ENCODE results near the gene BICDL1.

Gene BICDL1

DNA sequence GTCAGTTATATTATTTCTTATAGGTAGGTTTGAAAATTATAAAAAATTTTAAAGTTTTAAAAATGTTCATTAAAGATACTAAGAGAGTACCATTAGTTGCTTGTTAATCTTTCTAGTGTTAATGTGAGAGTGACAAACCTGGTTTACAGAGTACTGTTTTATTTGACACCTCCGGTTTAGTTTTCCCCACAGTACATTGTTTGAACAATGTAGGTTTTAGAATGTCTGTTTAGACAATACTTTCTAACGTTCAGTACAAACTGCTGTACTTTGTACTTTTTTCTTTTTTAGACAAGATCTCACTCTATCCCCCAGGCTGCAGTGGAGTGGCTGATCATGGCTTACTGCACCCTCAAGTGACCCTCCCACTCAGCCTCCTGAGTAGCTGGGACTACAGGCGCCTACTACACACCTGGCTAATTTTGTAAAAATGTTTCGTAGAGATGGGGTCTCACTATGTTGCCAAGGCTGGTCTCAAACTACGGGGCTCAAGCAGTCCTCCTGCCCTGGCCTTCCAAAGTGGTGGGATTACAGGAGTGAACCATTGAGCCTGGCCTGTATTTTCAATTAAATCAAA is 3.2 kb downstream of the BICDL1 start:
- Histone ChIP-seq H3K36me3 (ENCODE audit: low read length) (peaks cover 3% of the 10 kb centered on the region; the same call in 1 of the 2 replicates), H3K9me2 (replicated peaks; ENCODE audit: insufficient read depth, low read length) (no peaks in the 10 kb centered on the region), H3K27me3 (ENCODE audit: low read length) (no peaks in the 10 kb centered on the region), H3K79me2 (ENCODE audit: insufficient read depth, low read length) (peaks cover 44% of the 10 kb centered on the region), H3K4me2 (ENCODE audit: low read depth, low read length, poor library complexity, severe bottlenecking) (peak overlapping the region; percentile 71), H3K9me3 (ENCODE audit: insufficient read depth, low read length) (no peaks in the 10 kb centered on the region), H2AFZ (ENCODE audit: low read depth, low read length, severe bottlenecking) (no peak overlapping the region), H3K27ac (ENCODE audit: low read depth, low read length) (no peak overlapping the region), H3K4me3 (ENCODE audit: insufficient read depth, low read length, poor library complexity, severe bottlenecking) (no peak overlapping the region), H3K9ac (ENCODE audit: low read length) (no peak overlapping the region), H4K20me1 (ENCODE audit: low read depth, low read length) (no peaks in the 10 kb centered on the region; the same call in 1 of the 2 replicates), H3F3A (ENCODE audit: insufficient read depth) (peaks cover 19% of the 10 kb centered on the region; the same call in 1 of the 2 replicates)
- TF ChIP-seq, protein P1, sequence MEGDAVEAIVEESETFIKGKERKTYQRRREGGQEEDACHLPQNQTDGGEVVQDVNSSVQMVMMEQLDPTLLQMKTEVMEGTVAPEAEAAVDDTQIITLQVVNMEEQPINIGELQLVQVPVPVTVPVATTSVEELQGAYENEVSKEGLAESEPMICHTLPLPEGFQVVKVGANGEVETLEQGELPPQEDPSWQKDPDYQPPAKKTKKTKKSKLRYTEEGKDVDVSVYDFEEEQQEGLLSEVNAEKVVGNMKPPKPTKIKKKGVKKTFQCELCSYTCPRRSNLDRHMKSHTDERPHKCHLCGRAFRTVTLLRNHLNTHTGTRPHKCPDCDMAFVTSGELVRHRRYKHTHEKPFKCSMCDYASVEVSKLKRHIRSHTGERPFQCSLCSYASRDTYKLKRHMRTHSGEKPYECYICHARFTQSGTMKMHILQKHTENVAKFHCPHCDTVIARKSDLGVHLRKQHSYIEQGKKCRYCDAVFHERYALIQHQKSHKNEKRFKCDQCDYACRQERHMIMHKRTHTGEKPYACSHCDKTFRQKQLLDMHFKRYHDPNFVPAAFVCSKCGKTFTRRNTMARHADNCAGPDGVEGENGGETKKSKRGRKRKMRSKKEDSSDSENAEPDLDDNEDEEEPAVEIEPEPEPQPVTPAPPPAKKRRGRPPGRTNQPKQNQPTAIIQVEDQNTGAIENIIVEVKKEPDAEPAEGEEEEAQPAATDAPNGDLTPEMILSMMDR (IDR thresholded peaks at IDR 0.05; ENCODE audit: insufficient read depth, low read length, poor library complexity, severe bottlenecking): no peak
- TF ChIP-seq EZH2phosphoT487 (conservative IDR thresholded peaks at IDR 0.05; ENCODE audit: low read length): no peak

DNA sequence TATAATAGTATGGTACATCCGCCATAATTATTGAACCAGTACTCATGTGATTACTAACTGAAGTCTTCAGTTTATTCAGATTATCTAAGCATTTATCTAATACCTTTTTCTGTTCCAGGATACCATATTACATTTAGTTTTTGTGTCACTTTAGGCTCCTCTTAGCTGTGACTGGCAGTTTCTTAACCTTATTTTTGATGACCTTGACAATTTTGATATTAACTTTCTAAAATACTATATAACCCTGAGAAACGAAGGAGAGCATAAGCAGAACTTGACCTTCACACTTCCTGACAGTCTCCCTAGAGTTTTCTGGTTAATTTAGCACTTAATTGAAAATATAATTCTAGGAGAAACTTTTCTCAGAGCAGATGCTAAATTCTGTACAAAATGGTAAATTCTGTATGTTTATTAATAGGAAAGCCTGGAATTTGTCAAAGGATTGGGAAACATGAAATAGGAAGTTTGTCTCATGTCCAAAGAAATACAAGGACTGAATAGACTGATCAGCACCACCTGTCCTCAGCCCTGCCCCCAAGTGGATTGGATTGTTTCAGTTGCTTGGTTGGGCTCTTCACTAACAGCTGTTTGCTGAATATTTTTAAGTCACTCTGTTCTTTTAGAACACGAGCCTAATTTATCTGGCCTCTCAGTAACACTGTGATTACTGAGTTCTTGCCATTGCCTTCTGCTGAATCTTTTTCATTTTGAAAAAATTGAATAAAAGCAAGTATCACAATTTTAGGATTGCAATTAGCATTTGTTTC is 6.0 kb downstream of the BICDL1 start:
- Histone ChIP-seq H3K27ac (ENCODE audit: low read depth, low read length) (no peak overlapping the region), H3K4me2 (ENCODE audit: low read depth, low read length, poor library complexity, severe bottlenecking) (no peak overlapping the region), H3K36me3 (ENCODE audit: low read length) (peaks cover 9% of the 10 kb centered on the region; the same call in 1 of the 2 replicates), H3K9ac (ENCODE audit: low read length) (no peak overlapping the region), H3K79me2 (ENCODE audit: insufficient read depth, low read length) (peaks cover 42% of the 10 kb centered on the region), H3K4me3 (ENCODE audit: insufficient read depth, low read length, poor library complexity, severe bottlenecking) (no peak overlapping the region), H4K20me1 (ENCODE audit: low read depth, low read length) (no peaks in the 10 kb centered on the region; the same call in 1 of the 2 replicates), H3K9me3 (ENCODE audit: insufficient read depth, low read length) (no peaks in the 10 kb centered on the region), H3K27me3 (ENCODE audit: low read length) (no peaks in the 10 kb centered on the region), H2AFZ (ENCODE audit: low read depth, low read length, severe bottlenecking) (no peak overlapping the region), H3K9me2 (replicated peaks; ENCODE audit: insufficient read depth, low read length) (no peaks in the 10 kb centered on the region), H3F3A (ENCODE audit: insufficient read depth) (peaks cover 13% of the 10 kb centered on the region; the same call in 1 of the 2 replicates)
- TF ChIP-seq, protein P1 (IDR thresholded peaks at IDR 0.05; ENCODE audit: insufficient read depth, low read length, poor library complexity, severe bottlenecking): no peak
- TF ChIP-seq EZH2phosphoT487 (conservative IDR thresholded peaks at IDR 0.05; ENCODE audit: low read length): no peak

DNA sequence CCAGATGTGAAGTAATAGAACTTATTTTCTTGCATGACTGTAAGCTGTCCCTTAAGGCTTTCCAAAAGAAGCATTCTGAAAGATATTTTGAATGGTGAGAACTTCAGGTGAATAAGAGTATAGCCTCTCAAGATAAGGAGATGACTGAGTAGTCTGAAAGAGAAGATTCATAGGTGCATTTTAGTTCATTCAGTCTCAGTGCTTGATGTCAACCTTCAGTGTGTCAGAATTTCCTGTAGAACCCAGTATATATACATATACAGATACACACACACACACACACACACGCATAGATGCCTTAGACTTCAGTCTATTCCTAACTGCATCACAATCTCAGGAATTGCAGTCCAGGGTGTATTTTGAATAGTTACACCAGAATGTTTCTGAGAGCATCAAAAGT is 7.4 kb downstream of the BICDL1 start:
- Histone ChIP-seq H3K4me2 (ENCODE audit: low read depth, low read length, poor library complexity, severe bottlenecking) (no peak overlapping the region), H3F3A (ENCODE audit: insufficient read depth) (0 out of 2 replicates have a peak, but pooled peaks cover 2% of the 10 kb centered on the region), H3K27me3 (ENCODE audit: low read length) (no peaks in the 10 kb centered on the region), H4K20me1 (ENCODE audit: low read depth, low read length) (no peaks in the 10 kb centered on the region; the same call in 1 of the 2 replicates), H3K9me3 (ENCODE audit: insufficient read depth, low read length) (no peaks in the 10 kb centered on the region), H3K79me2 (ENCODE audit: insufficient read depth, low read length) (peaks cover 29% of the 10 kb centered on the region), H3K27ac (ENCODE audit: low read depth, low read length) (no peak overlapping the region), H2AFZ (ENCODE audit: low read depth, low read length, severe bottlenecking) (no peak overlapping the region), H3K36me3 (ENCODE audit: low read length) (peaks cover 9% of the 10 kb centered on the region; the same call in 1 of the 2 replicates), H3K9me2 (replicated peaks; ENCODE audit: insufficient read depth, low read length) (no peaks in the 10 kb centered on the region), H3K4me3 (ENCODE audit: insufficient read depth, low read length, poor library complexity, severe bottlenecking) (no peak overlapping the region), H3K9ac (ENCODE audit: low read length) (no peak overlapping the region)
- TF ChIP-seq EZH2phosphoT487 (conservative IDR thresholded peaks at IDR 0.05; ENCODE audit: low read length): no peak
- TF ChIP-seq, protein P1 (IDR thresholded peaks at IDR 0.05; ENCODE audit: insufficient read depth, low read length, poor library complexity, severe bottlenecking): no peak
